Measurements from ENCODE around the gene TAF1C.
"Not testable (repeated sequence)": the region's sequence is repeated elsewhere in the genome, so short reads cannot be mapped to it uniquely, and the experiment has no call there.

The TAF1C gene

DNA sequence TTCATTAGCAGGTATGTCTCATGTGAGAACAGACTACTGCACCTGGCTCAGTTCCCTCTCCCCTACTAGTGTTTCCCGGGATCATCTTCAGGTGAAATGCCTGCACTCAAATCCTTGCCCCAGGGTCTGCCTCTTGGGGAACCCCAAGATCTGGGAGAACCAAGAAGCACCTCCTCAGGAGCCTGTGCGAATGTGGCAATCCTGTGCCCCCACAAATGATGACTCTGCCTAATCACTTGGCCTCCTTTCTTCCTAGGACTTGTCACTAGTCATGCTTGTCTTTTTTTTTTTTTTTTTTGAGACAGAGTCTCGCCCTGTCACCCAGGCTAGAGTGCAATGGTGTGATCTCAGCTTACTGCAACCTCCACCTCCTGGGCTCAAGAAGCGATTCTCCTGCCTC is 25.8 kb upstream of the TAF1C start:
- TF ChIP-seq, protein P1, sequence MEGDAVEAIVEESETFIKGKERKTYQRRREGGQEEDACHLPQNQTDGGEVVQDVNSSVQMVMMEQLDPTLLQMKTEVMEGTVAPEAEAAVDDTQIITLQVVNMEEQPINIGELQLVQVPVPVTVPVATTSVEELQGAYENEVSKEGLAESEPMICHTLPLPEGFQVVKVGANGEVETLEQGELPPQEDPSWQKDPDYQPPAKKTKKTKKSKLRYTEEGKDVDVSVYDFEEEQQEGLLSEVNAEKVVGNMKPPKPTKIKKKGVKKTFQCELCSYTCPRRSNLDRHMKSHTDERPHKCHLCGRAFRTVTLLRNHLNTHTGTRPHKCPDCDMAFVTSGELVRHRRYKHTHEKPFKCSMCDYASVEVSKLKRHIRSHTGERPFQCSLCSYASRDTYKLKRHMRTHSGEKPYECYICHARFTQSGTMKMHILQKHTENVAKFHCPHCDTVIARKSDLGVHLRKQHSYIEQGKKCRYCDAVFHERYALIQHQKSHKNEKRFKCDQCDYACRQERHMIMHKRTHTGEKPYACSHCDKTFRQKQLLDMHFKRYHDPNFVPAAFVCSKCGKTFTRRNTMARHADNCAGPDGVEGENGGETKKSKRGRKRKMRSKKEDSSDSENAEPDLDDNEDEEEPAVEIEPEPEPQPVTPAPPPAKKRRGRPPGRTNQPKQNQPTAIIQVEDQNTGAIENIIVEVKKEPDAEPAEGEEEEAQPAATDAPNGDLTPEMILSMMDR (IDR thresholded peaks at IDR 0.05; ENCODE audit: control extremely low read depth, extremely low read depth, low read depth, missing control alignments), result no peak
- POLR2A ChIA-PET, result no interaction called here
- DNase-seq (ENCODE audit: extremely low spot score), result no peak
- CTCF ChIA-PET, result no interaction called here

DNA sequence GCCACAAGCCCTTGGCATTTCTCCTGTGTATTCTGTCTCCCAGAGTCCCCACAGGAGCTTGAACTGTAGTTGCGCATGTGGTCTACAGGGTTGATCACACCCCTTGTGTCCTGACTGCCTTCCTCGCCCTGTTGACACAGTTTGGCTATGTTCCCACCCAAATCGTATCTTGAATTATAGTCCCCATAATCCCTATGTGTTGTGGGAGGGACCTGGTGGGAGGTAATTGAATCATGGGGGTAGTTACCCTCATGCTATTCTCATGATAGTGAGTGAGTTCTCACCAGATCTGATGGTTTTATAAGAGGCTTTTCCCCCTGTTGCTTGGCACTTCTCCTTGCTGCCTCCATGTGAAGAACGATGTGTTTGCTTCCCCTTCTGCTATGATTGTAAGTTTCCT is 25.3 kb upstream of the TAF1C start:
- CTCF ChIA-PET, result no interaction called here
- DNase-seq (ENCODE audit: extremely low spot score), result no peak
- TF ChIP-seq, protein P1 (IDR thresholded peaks at IDR 0.05; ENCODE audit: control extremely low read depth, extremely low read depth, low read depth, missing control alignments), result no peak
- POLR2A ChIA-PET, result no interaction called here

DNA sequence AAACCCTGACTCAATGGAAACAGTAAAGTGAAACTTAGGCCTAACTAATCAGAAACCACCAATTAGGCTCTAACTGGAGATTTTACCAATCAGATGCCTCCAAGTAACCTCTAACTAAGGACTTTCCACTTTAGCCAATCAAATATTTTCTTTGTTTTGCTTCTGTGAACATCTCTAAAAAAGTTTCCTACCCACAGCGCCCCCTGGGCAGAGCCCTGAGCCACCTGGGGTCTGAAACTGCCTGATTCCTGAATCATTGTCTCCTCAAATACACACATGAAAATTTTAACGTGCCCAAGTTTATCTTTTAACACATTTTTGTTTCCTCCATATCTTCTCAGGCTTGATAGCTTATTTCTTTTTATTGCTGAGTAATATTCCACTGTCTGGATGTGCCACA is 23.1 kb upstream of the TAF1C start:
- ChIA-PET CTCF (no interaction called here), POLR2A (no interaction called here)
- TF ChIP-seq, protein P1 (IDR thresholded peaks at IDR 0.05; ENCODE audit: control extremely low read depth, extremely low read depth, low read depth, missing control alignments), result no peak
- DNase-seq (ENCODE audit: extremely low spot score), result no peak

DNA sequence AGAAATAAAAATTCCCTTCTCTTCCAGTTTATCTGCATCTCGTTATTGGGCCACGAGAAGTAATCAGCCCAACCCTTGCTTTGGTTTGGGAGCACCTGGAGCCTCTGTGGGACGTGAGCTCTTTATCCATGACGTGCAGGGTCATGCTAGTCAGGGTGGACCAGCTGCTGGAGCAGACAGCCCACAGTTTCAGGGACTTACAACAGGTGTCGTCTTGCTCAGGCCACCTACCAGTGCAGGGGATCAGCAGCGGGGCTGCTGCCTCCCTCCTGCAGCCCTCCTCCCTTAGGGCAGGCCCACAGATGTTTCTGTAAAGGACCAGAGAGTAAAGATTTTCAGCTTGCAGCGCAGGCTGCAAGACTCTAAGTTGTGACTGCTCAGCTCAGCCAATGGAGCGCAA is 21.0 kb upstream of the TAF1C start:
- CTCF ChIA-PET, result interaction anchor here (1.3 kb wide), 1 partner anchor 21 kb away, joined by 4 read pairs; the partner anchor contains the start of gene TAF1C
- TF ChIP-seq, protein P1 (IDR thresholded peaks at IDR 0.05; ENCODE audit: control extremely low read depth, extremely low read depth, low read depth, missing control alignments), result no peak
- no peak for DNase-seq (ENCODE audit: extremely low spot score)
- POLR2A ChIA-PET, result no interaction called here

DNA sequence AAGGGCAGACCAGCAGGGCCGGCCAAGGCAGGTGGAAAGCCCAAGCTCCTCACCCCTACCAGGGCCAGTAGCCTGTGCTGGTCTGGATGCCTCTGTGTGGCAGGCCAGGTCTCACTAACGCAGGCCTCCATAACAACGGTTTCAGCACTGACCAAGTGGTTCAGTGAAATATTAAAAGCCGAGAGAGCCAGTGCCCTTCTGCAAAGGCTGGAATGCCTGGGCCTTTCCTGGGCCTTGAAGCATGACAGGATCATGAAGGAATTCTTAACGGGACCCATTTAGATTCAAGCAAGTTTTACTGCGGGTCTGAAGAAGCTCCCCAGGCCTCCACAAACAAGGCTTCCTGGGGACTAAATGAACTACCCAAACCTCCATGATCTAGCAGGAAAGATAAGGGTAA is 20.4 kb upstream of the TAF1C start:
- TF ChIP-seq, protein P1 (IDR thresholded peaks at IDR 0.05; ENCODE audit: control extremely low read depth, extremely low read depth, low read depth, missing control alignments), result no peak
- POLR2A ChIA-PET, result no interaction called here
- no peak for DNase-seq (ENCODE audit: extremely low spot score)
- CTCF ChIA-PET, result interaction anchor here (1.3 kb wide), 1 partner anchor 20 kb away, joined by 4 read pairs; the partner anchor contains the start of gene TAF1C

DNA sequence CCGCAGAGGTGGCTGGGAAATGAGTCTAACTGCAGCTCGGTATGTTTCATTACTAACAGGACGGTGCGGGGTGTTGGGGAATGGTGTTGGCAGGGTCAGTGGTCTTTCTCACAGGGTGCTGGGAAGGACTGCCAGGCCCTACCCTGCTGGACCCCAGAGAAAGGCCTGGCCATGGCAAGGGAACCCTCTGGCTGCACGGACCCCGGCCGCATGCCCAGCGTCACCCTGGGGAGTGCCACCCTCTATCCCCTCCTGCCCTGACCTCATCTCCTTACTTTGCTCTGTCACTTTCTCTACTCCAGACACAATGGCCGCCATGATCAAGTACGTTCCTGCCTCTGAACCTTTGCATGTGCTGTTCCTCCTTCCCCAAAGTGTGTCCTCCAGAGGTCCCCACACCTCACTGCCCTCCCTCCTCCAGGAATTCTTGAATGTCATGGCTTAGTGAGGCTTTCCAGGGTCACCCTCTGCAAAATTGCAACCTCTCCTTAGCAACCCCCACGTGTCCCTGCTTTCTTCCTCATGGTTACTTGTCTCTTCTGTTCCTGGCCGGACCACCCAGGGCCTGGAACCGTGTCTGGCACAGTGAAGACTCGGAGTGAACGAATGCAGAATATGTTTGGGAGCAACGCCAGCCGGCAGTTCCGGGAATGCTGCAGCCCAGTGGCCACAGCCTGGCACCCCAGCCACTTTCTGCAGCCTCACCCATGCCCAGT is 19.3 kb upstream of the TAF1C start:
- ChIA-PET CTCF (interaction anchor here (1.1 kb wide), 1 partner anchor 19 kb away, joined by 3 read pairs; the partner anchor contains the start of gene TAF1C), POLR2A (no interaction called here)
- TF ChIP-seq, protein P1 (IDR thresholded peaks at IDR 0.05; ENCODE audit: control extremely low read depth, extremely low read depth, low read depth, missing control alignments), result no peak
- DNase-seq (ENCODE audit: extremely low spot score), result no peak

DNA sequence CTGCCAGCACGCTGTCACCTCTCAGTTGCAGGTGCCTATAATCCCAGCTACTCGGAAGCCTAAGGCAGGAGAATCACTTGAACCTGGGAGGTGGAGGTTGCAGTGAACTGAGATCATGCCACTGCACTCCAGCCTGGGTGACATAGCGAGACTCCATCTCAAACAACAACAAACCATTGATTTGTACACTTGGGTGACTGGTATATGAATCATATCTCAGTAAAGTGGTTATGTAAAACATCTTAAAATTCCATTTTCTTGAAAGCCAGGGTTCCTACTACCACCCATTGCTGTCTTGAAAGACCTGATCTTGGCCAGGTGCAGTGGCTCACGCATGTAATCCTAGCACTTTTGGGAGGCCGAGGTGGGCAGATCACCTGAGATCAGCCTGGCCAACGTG is 18.3 kb upstream of the TAF1C start:
- DNase-seq (ENCODE audit: extremely low spot score); CTCF ChIA-PET; POLR2A ChIA-PET: not testable (repeated sequence)

DNA sequence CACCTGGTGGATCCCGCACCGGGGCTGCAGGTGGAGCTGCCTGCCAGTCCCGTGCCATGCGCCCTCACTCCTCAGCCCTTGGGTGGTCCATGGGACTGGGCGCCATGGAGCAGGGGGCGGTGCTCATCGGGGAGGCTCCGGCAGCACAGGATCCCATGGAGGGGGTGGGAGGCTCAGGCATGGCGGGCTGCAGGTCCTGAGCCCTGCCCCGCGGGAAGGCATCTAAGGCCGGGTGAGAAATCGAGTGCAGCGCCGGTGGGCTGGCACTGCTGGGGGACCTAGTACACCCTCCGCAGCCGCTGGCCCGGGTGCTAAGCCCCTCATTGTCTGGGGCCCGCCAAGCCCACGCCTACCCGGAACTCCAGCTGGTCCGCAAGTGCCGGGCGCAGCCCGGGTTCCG is 17.7 kb upstream of the TAF1C start:
- DNase-seq (ENCODE audit: extremely low spot score); POLR2A ChIA-PET: not testable (repeated sequence)
- CTCF ChIA-PET, result interaction anchor here (2.1 kb wide), 1 partner anchor 17 kb away, joined by 8 read pairs; the partner anchor contains the start of gene TAF1C
